ENCODE measurements around the gene SYNE1.
A peak's percentile ranks its signal among the peaks of the same experiment; 100 is the strongest.

SYNE1 gene

GRCh38 chr6:152273638-152274037 lies 363.5 kb downstream of the SYNE1 start:
- DNase-seq (ENCODE audit: low spot score), result no peak

- no peak for DNase-seq (ENCODE audit: low spot score)
Observed at GRCh38 chr6:152273002-152273401, 364.2 kb downstream of the SYNE1 start.

- no peak for DNase-seq (ENCODE audit: low spot score)
Observed at GRCh38 chr6:152272486-152272885, 364.7 kb downstream of the SYNE1 start.

GRCh38 chr6:152271776-152272464 lies 365.2 kb downstream of the SYNE1 start:
- no peak for DNase-seq (ENCODE audit: low spot score)

DNA sequence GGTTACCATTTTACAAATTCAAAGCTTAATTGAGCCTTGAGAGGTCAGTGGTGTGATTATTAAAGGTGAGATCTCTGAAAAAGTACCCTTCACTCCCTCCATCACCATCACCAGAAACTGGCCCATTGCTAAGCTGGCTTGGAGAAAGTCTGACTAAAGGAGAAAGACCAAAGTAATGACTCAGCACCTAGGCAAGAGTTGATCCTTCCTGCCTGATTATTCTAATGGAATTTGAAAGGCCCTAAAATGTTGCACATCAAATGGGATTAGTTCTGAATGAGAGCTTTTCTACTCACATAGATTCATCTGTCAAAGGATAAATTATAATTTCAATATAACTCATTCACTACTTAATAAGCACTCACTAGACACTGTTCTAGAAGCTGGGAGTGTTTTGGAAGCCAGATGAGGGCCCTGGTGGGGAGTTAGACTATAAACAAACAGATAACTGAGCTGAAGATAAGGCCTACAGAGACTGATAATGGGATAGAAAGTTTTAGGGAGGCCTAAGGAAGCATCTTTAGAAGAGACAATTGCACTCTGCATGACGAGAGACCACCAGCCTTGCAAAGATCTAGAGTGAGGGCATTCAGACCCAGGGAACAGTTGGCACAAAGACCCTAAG lies 366.7 kb downstream of the SYNE1 start:
- no peak for DNase-seq (ENCODE audit: low spot score)

DNA sequence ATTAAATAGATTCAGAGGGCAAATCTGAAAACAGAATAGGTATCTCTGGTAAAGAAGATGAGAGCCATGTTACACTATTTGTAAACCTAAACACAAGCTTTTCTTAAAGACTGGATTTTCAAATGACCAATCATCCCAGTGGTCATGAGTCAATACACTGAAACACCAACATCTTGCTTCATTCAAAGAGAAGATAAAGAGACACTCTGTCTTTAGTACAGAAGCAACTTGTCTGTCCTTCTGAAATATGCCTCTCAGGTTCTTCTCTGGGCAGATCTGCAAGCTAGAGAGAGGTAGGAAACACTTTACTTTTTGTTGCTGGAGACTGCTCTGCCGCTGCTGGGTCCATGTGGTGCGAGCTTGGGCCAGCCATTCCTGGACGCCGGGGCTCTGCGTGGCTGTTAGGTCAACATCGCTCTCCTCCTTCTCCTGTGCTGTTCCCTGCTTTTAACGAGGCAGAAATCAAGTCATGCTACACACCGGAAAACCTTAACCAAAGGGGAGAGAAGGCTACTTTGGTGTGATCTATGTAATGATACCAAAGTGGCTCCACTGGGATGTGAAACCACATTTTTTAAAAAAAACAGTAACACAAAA lies 368.2 kb downstream of the SYNE1 start:
- no peak for DNase-seq (ENCODE audit: low spot score)

- peak; percentile 33 for DNase-seq (ENCODE audit: low spot score)
Observed at GRCh38 chr6:152267967-152268845, 369.0 kb downstream of the SYNE1 start.

GRCh38 chr6:152265651-152266050 lies 371.5 kb downstream of the SYNE1 start:
- no peak for DNase-seq (ENCODE audit: low spot score)

DNA sequence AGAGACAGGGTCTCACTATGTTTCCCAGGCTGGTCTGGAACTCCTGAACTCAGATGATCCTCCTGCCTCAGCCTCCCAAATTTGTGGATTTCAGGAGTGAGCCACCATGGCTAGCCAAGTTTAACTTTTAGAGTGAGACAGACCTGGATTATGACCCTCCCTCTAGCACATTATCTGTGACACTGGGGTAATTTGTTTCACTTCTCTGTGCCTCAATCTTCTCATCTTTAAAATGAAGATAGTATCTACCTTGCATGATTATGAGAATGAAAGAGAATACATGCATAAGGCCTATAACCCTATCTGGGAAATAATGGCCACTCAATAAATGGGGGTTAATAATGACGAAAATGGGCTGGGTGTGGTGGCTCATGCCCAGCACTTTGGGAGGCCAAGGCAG lies 373.6 kb downstream of the SYNE1 start:
- DNase-seq (ENCODE audit: low spot score), result no peak

DNA sequence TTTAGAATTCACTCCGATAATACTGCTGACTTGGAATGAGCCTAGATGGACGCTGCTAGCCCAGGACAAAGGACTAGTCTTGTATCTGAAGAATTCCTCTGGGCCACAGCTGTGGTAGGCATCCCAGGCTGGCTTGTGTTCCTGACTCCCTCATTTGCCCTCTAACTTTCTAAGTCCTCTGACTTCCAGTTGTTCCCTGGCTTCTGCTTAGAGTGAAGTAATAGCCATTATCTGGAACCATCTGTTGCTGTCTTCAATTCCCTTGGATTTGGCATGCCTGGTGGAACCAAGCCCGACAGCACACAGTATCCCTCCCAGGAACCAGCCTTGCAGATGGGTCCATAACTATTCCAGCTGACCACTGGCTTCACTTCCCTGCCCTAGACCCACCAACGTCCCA lies 376.0 kb downstream of the SYNE1 start:
- DNase-seq (ENCODE audit: low spot score), result no peak

- no peak for DNase-seq (ENCODE audit: low spot score)
Observed at GRCh38 chr6:152259234-152259633, 377.9 kb downstream of the SYNE1 start.

DNA sequence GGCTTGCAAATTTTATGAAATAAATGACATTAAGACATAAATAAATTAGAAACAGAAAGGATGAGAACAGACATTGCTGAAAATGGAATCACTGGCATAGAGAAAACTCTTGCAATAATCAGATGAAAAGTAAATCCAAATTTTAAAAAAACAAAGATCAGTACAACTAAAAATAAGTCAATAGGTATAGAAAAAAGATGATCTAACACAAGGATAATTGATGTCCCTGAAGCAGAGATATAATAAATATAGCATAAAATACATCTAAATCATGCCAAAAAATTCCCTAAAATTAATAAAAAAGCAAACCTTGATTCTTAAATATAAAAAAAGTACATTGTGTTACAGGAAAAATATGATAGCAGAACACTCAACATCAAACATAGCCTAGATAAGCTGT lies 379.6 kb downstream of the SYNE1 start:
- no peak for DNase-seq (ENCODE audit: low spot score)

GRCh38 chr6:152250127-152250526 lies 387.0 kb downstream of the SYNE1 start:
- no peak for DNase-seq (ENCODE audit: low spot score)

GRCh38 chr6:152248980-152249379 lies 388.2 kb downstream of the SYNE1 start:
- DNase-seq (ENCODE audit: low spot score), result no peak

GRCh38 chr6:152246554-152247337 lies 390.4 kb downstream of the SYNE1 start:
- DNase-seq (ENCODE audit: low spot score), result no peak

DNA sequence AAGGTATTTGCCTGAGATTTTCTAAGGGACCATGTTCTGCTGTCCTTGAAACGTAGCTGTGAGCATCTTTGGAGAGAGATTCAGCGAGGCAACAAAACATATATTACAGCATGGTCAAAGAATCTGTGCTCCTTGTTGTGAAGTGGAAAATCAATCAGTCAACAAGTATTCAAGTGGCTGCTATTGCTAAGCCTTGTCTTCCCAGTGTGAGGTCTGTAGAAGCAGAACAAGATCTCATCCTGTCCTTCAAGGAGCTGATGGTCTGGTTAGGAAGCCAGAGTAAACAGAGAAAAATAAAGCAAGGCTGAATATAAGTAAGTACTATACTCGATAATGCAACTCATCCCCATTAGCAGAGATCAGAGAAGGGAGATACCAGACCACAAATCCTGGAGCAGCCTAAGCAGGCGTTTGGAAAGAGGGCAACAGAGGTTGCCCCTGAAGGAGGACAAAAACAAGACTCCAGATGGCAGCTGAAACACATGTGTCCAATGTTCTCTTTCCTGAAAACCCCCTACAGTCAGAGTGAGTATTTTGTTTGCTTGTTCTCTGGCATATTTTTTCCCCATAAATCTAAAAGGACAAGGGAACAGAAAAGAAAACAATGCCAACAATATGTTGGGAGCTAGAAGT lies 392.0 kb downstream of the SYNE1 start:
- no peak for DNase-seq (ENCODE audit: low spot score)

DNA sequence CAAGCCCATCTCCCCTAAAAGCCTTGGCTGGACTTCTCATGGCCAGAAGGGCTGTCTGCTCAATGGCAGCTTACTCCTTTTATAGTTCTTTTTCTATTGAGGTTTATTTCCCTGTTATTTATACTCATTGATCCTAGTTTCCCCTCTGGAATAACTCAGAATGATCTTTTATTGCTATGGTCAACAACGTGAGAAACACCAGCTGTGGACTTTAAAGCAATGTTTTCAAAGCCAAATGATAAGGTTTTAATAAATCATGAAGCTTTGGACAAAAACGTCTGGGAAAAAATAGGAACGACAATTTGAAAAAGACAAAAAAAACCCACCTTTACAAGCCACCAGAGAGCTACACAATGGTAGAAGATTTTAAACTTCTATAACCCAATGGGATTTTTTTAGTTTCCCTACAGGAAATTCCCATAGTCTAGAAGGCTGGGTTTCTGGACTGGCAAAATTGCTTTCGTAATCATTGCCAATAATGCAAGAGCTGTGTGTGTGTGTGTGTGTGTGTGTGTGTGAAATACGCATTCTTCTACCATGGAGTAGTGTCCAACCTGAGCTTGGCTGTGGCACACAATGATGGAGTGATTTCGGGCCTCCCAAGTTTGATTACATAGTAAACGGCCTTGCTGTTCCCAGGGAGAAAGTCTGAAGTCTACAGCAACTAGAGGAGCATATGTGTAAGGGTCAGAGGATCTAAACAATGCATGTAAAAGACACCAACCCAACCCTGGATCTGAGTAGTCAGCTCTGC lies 396.0 kb downstream of the SYNE1 start:
- DNase-seq (ENCODE audit: low spot score), result no peak

DNA sequence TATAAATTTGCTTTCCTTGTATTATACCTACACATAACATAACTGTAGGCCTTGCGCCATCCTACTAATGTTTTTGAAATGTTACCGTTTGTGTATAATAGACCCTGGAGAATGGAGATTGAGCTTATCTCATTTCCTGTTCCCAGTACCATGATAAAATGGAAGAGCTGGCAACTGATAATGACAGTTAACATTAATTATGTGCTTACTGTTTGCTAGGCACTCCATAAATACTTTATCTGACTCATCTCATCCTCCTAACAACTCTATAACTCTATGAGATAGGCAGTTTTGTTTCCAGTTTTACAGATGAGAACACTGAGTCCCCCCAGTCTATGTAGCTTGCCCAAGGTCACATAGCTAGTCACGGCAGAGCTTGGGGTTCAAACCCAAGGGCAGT lies 396.7 kb downstream of the SYNE1 start:
- DNase-seq (ENCODE audit: low spot score), result no peak

GRCh38 chr6:152236370-152237097 lies 400.6 kb downstream of the SYNE1 start:
- DNase-seq (ENCODE audit: low spot score), result no peak

Measured in CD4-positive, alpha-beta T cell treated with Interleukin-2 at 100 ng/mL for 4 hours (primary cell).